ENCODE results near the gene GON4L. TPM values are rescaled to one million over a fixed set of nuclear protein-coding genes. Genes with fewer than 3 reads are reported as not detected.
A peak's percentile ranks its signal among the peaks of the same experiment; 100 is the strongest.

The GON4L gene
- total RNA-seq, 1 experiment from 2014 or later, result 31.2 TPM

- ATAC-seq, result no peak
- Histone ChIP-seq H3K9me2 (replicated peaks; ENCODE audit: low read length) (no peaks in the 10 kb centered on the region), H2AFZ (ENCODE audit: low read length) (0 out of 2 replicates have a peak overlapping the region, but pooled peaks have one; percentile 13), H3K36me3 (ENCODE audit: low read depth, low read length) (no peaks in the 10 kb centered on the region), H3K27ac (ENCODE audit: low read length) (no peak overlapping the region), H3K27me3 (ENCODE audit: low read length) (peaks cover 27% of the 10 kb centered on the region), H3K9me3 (ENCODE audit: low read length) (no peaks in the 10 kb centered on the region), H3F3A (ENCODE audit: low read length, unreplicated experiment) (no peaks in the 10 kb centered on the region), H3K79me2 (ENCODE audit: low read length) (peaks cover 19% of the 10 kb centered on the region), H3K9ac (ENCODE audit: low read length) (no peak overlapping the region), H3K4me1 (ENCODE audit: insufficient read depth, low read length) (peaks cover 13% of the 10 kb centered on the region), H3K4me2 (ENCODE audit: low read length) (no peak overlapping the region), H4K20me1 (ENCODE audit: low read length) (no peaks in the 10 kb centered on the region), H3K4me3 (ENCODE audit: low read length) (no peak overlapping the region)
- ChIA-PET POLR2A (ENCODE audit: unreplicated experiment) (interaction anchor here (1.0 kb wide), 1 partner anchor 32 kb away, joined by 4 read pairs; no protein-coding TSS in a partner anchor), CTCF (interaction anchor here (0.5 kb wide), 1 partner anchor 906 kb away, joined by 3 read pairs; no protein-coding TSS in a partner anchor)
- intact Hi-C loops (cut with micrococcal nuclease), result loop anchor here (1.0 to 5.0 kb wide), 3 partner anchors 33 to 72 kb away; partner anchors contain the start of genes KHDC4 and RIT1
- BruUV-seq (replicated peaks), result no TSS peak
- no peak for DNase-seq
- no peak for TF ChIP-seq CTCF (conservative IDR thresholded peaks at IDR 0.05; ENCODE audit: low read depth, low read length)
- no peak for TF ChIP-seq EZH2 (IDR thresholded peaks at IDR 0.05; ENCODE audit: low read length, unreplicated experiment)
- TF ChIP-seq EZH2phosphoT487 (IDR thresholded peaks at IDR 0.05; ENCODE audit: borderline replicate concordance, low read length), result no peak
Measured at GRCh38 chr1:155859881-155860871, 3.2 kb upstream of the GON4L start.

GRCh38 chr1:155859234-155859829 lies 2.3 kb upstream of the GON4L start, which contains the start of gene SYT11:
TSS of gene SYT11 (plus strand) at chr1:155859567. CDS start at chr1:155859762, 195 bp downstream.
- DNase-seq, result peak; percentile 99
- Histone ChIP-seq H3K27ac (ENCODE audit: low read length) (no peak within 1 kb of the TSS), H3K9me2 (replicated peaks; ENCODE audit: low read length) (no peaks in the 10 kb centered on the region), H3K27me3 (ENCODE audit: low read length) (peaks cover 27% of the 10 kb centered on the region), H3K4me1 (ENCODE audit: insufficient read depth, low read length) (peaks cover 13% of the 10 kb centered on the region), H2AFZ (ENCODE audit: low read length) (peak within 1 kb of the TSS; percentile 67), H3K36me3 (ENCODE audit: low read depth, low read length) (peaks cover 3% of the 10 kb centered on the region; the same call in 1 of the 2 replicates), H3F3A (ENCODE audit: low read length, unreplicated experiment) (no peaks in the 10 kb centered on the region), H3K9ac (ENCODE audit: low read length) (peak within 1 kb of the TSS; percentile 39), H3K4me3 (ENCODE audit: low read length) (peak within 1 kb of the TSS; percentile 66), H3K9me3 (ENCODE audit: low read length) (no peaks in the 10 kb centered on the region), H3K79me2 (ENCODE audit: low read length) (peaks cover 26% of the 10 kb centered on the region), H4K20me1 (ENCODE audit: low read length) (no peaks in the 10 kb centered on the region), H3K4me2 (ENCODE audit: low read length) (peak within 1 kb of the TSS; percentile 88)
- no TSS peak for BruUV-seq (replicated peaks)
- CTCF ChIA-PET, result interaction anchor here (0.5 to 0.6 kb wide), 2 partner anchors 651 to 907 kb away, joined by 3 to 5 read pairs; no protein-coding TSS in a partner anchor
- TF ChIP-seq EZH2phosphoT487 (IDR thresholded peaks at IDR 0.05; ENCODE audit: borderline replicate concordance, low read length), result no peak
- no peak for TF ChIP-seq EZH2 (IDR thresholded peaks at IDR 0.05; ENCODE audit: low read length, unreplicated experiment)
- intact Hi-C loops (cut with micrococcal nuclease), result loop anchor here (1.0 to 5.0 kb wide), 3 partner anchors 34 to 73 kb away; partner anchors contain the start of genes KHDC4 and RIT1
- POLR2A ChIA-PET (ENCODE audit: unreplicated experiment), result interaction anchor here (1.0 kb wide), 1 partner anchor 33 kb away, joined by 4 read pairs; no protein-coding TSS in a partner anchor
- ATAC-seq, result peak; percentile 88

- CTCF ChIA-PET, result interaction anchor here (0.6 kb wide), 1 partner anchor 651 kb away, joined by 5 read pairs; no protein-coding TSS in a partner anchor
- no peak overlapping the region for H3K27ac ChIP-seq (ENCODE audit: low read length)
- no peak; the same call in 1 of the 2 replicates for ATAC-seq
- DNase-seq, result no peak
- no peak for TF ChIP-seq EZH2phosphoT487 (IDR thresholded peaks at IDR 0.05; ENCODE audit: borderline replicate concordance, low read length)
- TF ChIP-seq CTCF (conservative IDR thresholded peaks at IDR 0.05; ENCODE audit: low read depth, low read length), result no peak
- no peak for TF ChIP-seq EZH2 (IDR thresholded peaks at IDR 0.05; ENCODE audit: low read length, unreplicated experiment)
- POLR2A ChIA-PET (ENCODE audit: unreplicated experiment), result interaction anchor here (1.0 kb wide), 1 partner anchor 34 kb away, joined by 4 read pairs; no protein-coding TSS in a partner anchor
- H3K9me3 ChIP-seq (ENCODE audit: low read length), result no peaks in the 10 kb centered on the region
- intact Hi-C loops (cut with micrococcal nuclease), result loop anchor here (1.0 to 5.0 kb wide), 3 partner anchors 34 to 73 kb away; partner anchors contain the start of genes KHDC4 and RIT1
- H3K9me2 ChIP-seq (replicated peaks; ENCODE audit: low read length), result no peaks in the 10 kb centered on the region
- no peaks in the 10 kb centered on the region for H4K20me1 ChIP-seq (ENCODE audit: low read length)
- H3K4me1 ChIP-seq (ENCODE audit: insufficient read depth, low read length), result peaks cover 13% of the 10 kb centered on the region
- peaks cover 29% of the 10 kb centered on the region for H3K79me2 ChIP-seq (ENCODE audit: low read length)
- BruUV-seq (replicated peaks), result no TSS peak
- H3F3A ChIP-seq (ENCODE audit: low read length, unreplicated experiment), result no peaks in the 10 kb centered on the region
- peak overlapping the region; percentile 66 for H3K4me3 ChIP-seq (ENCODE audit: low read length)
- H2AFZ ChIP-seq (ENCODE audit: low read length), result peak overlapping the region; percentile 67
- peaks cover 4% of the 10 kb centered on the region; the same call in 1 of the 2 replicates for H3K36me3 ChIP-seq (ENCODE audit: low read depth, low read length)
- peak overlapping the region; percentile 88 for H3K4me2 ChIP-seq (ENCODE audit: low read length)
- peak overlapping the region; percentile 39 for H3K9ac ChIP-seq (ENCODE audit: low read length)
- H3K27me3 ChIP-seq (ENCODE audit: low read length), result peaks cover 27% of the 10 kb centered on the region
Measured at GRCh38 chr1:155858800-155859233, 1.8 kb upstream of the GON4L start.

Measured in PC-3 (cell line).